SIG-M5 treated with dmso at 0.1 percent for 504 hours (cell line): ENCODE results near the gene POU2AF2.
"Not testable (repeated sequence)": the region's sequence is repeated elsewhere in the genome, so short reads cannot be mapped to it uniquely, and the experiment has no call there.

ENCODE experiments used
- DNase-seq: peaks from one replicate; lab custom pipeline; 2025; ENCODE audit not compliant: unreplicated experiment; lab: John Stamatoyannopoulos, UW

Gene POU2AF2, protein sequence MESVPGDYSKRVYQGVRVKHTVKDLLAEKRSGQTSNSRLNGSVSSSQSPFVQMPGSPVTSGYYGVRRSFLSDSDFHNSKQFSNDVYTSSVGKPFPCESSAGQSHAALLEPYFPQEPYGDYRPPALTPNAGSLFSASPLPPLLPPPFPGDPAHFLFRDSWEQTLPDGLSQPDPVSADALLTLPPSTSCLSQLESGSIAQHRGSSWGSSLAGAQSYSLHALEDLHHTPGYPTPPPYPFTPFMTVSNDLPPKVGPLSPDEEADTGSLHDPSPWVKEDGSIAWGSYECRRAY

DNA sequence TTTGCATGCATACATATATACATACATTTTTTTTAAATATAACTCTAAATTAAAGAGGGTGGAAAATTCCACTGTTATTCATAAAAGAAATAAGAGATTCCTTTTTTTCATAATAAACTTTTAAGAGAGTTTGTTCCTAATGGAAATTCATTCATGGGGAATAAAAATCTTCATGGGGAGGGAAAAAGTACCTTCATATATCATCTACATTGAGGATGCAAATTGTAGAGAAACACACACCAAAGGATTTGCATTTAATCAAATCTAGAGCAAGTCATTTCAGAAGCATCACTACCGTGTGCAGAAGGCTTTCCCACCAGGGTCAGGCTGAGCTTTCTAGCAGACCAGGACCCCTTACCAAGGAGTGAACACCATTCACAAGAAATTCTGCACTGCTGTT is at the start of gene POU2AF2:
Gene POU2AF2, plus strand, starts transcription at position 301 of the 400 bp plus-strand sequence. CDS start 129 bp downstream, outside the sequence.
- DNase-seq, result no peak

DNA sequence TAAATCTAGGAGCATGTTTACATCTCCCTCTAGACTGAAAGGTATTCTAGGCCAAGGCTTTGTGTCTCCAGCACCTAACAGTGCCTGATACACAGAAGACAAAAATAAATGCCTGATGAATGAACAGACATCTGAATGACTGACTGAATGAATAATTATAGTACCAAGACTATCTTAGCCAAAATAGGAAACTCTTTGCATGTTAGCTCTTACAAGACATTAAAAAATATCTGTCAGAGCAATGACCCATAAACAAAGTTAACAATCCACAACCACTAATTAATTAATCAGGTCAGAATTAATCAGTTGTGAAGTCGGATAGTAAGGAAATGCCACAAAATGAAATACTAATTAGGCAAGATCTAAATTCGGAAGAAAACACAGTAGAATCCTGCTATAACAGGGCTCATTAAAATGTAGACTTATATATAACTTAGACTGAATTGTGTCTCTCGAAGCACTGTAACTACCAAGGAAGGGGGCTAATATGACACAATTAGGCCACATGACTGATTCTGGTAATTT is 45.5 kb upstream of the POU2AF2 start:
- DNase-seq, result no peak

DNA sequence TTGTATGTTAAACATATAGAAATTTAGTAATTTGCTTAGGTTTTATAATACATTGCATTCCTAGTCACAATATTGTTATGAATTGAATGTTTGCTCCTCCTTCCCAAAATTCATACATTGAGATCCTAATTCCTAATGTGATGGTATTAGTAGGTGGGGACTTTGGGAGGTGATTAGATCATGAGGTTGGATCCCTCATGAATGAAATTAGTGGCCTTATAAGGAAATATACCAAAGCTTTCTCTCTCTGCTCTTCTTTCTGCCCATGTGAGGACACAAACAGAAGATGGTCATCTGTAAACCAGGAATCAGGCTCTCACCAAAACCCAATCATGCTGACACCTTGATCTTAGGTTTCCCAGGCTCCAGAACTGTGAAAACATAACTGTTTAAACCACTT is 41.3 kb upstream of the POU2AF2 start:
- no peak for DNase-seq

DNA sequence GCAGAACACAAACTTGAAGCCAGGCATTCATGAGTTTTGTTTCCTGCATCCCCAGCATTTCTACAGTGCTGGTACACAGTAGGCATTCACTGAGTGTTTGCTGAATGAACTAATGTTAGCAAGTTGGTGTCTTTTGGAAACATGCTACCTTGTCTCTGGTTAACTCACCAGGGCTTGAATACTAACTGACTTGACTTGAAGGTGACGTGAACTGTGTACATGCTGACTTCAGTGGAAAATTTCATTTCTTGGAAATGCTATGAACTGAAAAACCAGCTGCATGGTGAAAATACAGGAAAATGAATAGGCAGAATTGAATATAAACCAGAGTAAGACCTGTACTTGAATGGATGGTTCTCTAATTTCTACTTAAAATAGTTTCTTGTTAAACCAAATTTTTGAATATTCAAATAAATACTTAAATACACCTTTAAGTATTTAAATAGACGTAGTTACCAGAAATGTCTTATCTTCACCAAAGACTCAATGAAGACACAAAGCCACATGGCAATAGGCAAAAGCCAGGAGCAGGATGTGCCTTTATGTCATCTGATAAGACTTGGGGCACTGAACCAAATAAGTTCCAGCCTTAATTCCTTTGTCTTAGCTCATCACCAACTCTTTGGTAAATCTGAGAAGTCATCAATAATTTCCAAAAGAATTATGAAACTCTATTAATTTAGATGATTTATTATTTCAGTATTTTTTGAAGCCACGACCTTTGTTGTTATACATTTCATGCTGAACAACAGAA is 39.7 kb upstream of the POU2AF2 start:
- no peak for DNase-seq

DNA sequence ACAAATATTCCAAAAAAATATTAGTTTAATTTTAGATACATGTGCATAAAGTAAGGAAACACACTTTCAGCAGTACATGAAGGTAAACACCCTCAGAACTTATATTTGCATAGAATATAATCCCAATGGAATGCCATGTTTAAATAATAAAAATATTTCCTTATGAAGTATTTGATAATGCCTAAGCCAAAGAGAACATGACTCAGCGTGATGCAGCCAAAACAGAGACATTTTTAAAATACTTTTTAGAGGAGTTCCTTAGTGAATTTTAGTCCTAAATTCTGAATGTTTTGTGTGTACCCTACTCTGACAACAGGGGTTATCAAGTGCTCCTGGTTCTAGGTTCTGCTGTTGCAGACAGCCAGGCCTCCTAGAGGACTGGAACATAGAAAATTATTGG is 39.1 kb upstream of the POU2AF2 start:
- DNase-seq, result no peak

DNA sequence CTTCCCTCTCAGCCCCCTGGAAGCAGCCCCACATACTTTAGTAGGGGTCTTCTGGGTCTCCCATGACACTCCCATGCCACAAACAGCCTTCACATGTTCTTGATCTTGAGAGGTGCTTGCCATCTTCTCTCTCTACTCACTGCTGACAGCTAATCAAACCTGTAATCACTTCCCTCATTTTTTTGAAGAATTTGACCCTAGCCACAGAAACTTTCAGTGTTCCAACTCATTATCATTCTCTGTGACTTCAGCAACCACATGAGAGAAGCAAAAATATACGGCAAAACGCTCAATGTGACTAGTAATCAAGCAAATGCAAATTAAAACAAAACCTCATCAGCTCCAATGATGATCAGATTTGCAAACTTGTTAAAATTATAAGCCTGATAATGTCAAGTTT is 38.3 kb upstream of the POU2AF2 start:
- no peak for DNase-seq

DNA sequence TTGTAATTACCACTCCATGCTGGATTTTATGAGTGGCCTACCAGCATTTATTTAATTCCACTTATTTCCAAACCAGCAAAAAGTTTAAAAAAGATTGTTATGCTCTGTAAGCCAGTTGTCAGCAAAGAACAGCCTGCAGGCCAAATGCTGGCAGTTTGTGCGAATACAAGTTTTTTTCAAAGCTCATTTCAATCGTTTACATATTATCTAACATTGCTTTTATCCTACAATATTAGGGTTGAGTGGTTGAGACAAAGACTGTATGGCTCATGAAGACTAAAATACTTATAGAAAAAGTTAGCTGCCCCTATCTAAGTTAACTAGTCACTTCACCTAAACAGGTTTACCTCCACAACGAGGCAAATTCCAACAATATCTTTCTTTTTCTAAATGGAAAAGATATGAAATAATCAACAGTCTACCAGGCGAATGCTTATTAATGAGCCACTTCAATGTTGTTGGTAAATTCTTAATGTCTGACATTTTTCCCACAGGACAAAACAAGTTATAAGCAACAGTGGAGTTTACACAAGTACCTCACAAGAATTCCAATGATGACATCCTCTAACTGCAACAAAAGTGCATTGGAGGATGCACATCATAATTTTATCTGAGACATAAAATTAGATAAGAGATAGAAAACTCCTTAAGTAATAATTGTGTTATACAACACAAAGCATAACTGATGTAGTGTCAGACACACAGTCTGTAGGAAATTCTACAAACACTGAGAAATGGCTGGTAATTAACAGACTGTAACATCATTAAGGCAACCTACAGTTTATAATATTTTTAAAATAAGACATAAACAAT is 35.8 kb upstream of the POU2AF2 start:
- no peak for DNase-seq

DNA sequence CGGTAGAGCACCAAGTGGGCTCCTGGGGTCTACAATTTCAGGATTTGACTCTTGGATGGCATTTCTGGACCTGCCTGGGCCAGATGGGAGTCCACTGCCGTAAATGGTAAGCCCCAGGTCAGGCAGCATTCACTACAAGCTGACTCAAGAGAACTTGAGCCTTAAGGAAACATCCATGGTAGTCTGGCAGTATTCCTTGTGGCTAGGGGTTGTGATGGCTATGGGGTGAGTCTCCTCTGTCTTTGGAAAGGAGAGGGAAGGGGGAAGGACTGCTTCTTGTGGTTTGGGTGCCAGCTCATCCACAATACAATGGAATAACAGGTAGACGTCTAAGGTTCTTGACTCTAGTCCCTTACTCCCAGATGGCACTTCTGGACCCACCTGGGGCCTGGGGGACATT is 32.3 kb upstream of the POU2AF2 start:
- DNase-seq, result no peak

DNA sequence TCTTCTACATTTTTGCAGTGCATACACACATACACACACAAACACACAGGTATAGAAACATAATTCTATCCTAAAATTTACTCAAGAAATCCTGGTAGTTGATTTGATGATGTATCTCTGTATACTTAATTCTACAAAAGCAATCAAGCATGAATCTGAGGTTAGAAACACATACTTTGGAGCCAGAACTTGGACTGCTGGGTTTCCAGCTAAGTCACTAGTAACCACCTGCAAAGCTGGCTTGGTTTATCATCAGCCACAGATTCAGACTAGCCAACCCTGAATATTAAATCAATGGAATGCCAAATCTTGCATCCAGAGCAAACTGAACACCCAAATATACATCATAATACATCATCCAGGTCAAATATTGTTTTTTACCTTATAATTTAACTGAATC is 24.8 kb upstream of the POU2AF2 start:
- DNase-seq, result no peak

DNA sequence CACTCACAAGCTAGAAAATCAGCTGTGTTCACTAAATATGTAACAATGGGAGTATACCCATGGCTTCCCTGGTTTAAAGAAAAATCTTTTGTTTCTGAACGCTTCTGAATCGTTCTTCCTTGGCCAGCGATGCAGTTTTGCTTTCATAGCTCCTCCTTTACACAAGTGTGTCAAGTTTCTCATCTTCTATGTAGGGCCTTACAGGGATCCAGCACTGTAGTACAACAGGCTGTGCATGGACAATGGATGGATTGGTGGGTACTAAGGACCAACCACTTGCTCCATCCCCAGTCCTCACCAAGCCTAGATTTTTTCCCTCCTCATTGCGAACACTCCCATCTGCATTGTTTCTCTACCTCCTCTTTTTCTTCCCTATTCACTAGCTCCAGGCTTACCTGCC is 24.3 kb upstream of the POU2AF2 start:
- no peak for DNase-seq

DNA sequence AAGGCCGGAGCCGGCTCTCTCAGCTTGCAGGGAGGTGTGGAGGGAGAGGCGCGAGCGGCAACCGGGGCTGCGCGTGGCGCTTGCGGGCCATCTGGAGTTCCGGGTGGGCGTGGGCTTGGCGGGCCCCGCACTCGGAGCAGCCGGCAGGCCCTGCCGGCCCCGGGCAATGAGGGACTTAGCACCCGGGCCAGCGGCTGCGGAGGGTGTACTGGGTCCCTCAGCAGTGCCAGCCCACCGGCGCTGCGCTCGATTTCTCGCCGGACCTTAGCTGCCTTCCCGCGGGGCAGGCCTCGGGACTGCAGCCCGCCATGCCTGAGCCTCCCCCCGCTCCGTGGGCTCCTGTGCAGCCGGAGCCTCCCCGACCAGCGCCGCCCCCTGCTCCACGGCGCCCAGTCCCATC is 23.6 kb upstream of the POU2AF2 start:
- DNase-seq, result not testable (repeated sequence)

DNA sequence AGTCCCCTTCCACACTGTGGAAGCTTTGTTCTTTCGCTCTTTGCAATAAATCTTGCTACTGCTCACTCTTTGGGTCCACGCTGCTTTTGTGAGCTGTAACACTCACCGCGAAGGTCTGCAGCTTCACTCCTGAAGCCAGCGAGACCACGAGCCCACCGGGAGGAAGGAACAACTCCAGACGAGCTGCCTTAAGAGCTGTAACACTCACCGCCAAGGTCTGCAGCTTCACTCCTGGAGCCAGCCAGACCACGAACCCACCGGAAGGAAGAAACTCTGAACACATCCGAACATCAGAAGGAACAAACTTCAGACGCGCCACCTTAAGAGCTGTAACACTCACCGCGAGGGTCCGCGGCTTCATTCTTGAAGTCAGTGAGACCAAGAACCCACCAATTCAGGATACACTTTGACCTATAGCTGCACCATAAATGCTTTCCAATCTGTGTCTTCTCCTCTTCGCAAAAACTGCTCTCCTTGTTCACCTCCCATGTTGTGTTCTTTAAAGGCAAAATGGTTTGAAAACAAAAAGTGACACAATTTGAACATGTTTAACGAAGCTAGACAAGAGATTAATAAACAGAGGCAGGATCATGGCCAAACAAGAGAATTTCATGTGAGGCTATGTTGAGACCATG is 22.6 kb upstream of the POU2AF2 start:
- not testable (repeated sequence) for DNase-seq

DNA sequence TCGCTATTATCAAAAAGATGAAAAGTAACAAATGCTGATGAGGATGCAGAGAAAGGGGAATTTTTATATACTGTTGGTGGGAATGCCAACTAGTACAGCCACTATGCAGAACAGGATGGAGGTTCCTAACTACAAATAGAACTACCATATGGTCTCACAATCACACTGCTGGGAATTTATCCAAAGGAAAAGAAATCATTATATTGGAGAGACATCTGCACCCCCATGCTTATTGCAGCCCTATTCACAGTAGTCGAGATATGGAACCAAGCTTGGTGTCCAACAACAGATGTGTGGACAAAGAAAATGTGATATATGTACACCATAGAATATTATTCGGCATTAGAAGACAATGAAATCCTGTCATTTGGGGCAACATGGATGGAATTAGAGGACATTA is 19.6 kb upstream of the POU2AF2 start:
- DNase-seq, result no peak

DNA sequence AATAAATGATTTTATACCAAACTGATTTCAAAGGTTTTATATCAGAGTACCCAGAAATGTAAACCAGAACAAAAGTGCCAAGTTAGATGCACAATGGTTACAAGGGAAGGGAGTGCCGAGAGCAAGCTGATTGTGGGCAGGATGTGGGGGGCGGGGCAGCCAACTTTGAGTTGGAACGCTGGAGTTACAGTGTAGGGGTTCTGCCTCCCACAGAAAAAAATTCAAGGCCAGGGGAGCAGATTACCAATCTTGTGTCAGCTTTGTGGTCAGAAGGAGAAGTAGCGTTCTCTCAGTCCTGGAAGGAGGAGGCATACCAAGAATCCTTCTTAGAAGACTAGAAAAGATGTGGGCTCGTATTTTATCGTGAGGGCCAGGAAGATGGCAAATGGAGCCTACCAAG is 15.9 kb upstream of the POU2AF2 start:
- no peak for DNase-seq

DNA sequence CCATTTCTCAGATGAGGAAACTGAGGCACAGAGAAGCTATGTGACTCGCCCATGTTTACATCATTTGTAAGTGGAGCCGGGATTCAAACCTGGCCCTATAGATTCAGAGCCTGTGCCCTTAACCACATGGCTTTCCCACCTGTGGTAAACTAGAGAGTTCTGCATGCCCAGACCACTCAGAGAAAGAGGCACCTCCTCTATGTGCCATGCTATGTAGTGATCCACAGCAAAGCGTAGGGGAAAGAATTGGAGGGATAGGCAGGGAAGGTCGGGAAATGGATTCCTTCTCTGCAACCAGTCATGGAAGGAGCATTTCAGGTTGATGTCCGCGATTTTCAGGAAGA is 15.4 kb upstream of the POU2AF2 start:
- no peak for DNase-seq

DNA sequence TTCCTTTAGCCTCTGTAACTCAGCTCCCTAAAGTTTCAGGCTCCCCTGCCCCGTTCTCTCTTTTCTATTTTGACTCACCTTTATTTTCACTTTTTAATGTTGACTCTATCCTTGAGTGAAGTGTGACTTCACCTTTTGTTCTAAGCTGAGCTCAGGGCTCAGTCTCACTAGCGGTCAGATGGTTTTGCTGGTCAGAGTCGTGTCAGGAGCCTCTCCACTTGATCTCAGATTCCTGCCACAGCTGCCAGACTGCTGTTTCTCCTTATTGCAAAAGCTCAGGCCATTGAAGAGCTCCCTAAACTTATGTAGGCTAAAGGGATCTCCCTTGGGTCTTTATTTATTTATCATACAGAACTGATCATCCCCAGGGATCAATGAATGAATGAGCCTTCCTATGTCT is 13.7 kb upstream of the POU2AF2 start:
- DNase-seq, result no peak

DNA sequence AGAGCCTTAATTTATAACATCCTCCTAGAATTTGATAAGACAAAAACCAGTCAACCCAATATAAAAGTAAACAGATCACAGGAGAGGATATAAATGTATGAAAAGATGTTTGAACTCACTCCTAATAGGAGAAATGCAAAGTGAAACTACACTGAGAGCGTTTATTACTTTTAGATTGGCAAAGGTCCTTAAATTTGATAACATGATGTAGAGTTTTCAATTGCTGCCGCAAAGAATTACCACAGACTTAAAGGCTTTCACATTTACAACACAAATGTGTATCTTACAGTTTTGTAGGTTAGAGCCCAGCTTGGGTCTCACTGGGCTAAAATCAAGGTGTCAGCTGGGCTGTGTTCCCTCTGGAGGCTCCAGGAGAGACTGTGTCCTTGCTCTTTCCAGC is 9.1 kb upstream of the POU2AF2 start:
- no peak for DNase-seq

DNA sequence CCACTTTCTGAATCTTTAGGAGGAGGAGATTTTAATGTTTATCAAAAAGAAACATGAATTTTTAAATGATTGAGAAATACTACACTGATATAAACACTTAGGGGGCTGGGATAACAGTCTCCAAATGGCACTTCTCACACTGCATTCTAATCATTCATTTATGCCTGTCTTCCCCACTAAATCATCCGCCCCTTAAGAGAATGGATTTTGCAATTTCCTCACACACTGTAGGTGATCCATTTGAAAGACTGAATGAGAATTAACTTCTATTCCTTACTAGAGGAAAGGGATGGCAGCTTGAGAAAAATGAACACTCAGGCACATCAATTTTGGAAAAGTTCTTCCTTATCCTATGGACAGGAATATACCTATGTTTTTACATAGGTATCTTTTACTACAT is 7.6 kb upstream of the POU2AF2 start:
- DNase-seq, result no peak

DNA sequence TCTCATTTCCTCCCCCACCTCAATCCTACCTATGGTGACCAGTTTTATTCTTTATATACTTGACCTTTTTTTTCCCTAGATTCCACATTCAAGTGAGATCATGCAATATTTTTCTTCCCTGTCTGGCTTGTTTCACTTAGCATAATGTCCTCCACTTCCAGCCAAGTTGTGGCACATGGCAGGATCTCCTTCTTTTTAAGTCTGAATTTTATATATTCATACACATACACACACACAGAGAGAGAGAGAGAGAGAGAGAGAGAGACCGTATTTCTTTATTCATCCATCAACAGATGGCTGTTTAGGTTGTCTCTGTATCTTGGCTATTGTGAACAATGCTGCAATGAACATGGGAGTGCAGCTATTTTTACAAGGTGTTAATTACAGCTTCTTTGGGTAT is 1.4 kb downstream of the POU2AF2 start:
- no peak for DNase-seq

DNA sequence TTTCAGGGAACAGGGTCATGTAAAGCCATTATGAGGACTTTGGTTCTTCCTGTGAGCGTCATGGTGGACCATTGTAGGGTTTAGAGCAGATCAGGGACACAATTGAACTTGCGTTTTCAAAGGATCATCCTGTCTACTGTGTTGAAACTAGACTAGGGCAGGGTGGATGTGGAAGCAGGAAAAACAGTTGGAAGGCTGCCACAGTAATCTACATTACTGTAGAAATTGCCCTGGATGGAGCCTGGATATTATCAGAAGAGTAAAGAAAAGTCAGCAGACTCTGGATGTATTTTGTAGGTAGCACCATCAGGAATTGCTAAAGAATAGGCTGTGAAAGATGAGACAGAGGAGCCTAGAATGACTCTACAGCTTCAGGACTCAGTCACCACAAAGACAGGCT is 5.4 kb downstream of the POU2AF2 start:
- DNase-seq, result no peak

DNA sequence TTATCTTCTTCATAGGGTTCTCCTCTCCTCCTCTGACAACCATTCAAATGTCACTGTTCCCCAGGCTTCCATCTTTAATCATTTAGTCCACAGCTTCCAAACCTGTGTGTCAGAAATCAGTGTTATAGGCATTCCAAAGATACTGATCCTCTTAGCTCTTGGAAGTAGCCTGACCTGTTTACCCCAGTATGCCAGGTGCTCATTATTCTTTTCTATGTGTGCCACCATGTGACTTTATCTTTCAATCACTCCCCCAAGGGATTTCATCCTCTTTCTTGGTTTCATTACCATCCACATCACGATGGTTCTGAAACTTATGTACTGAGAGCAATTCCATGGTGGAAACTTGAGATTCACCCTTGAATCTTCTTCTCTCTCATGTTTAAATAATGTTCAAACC is 7.6 kb downstream of the POU2AF2 start:
- no peak for DNase-seq
